ENCODE results near the gene DBNDD1. TPM values are rescaled to one million over a fixed set of nuclear protein-coding genes. Genes with fewer than 3 reads are reported as not detected.

Gene DBNDD1
- total and polyA plus RNA-seq, 2 donors (not counting 1 experiment from before 2014, with no cell fraction given) = 3.1 to 72.1 TPM

GRCh38 chr16:90047714-90048346 lies 28.6 kb upstream of the DBNDD1 start:
- WGBS (ENCODE audit: insufficient coverage) = 75% methylated on average over 14 of the region's 59 CpGs
- no peak for TF ChIP-seq EZH2 (IDR thresholded peaks at IDR 0.05; ENCODE audit: borderline replicate concordance, insufficient read depth, low read depth, low read length, poor library complexity, severe bottlenecking)
- TF ChIP-seq, protein P1, sequence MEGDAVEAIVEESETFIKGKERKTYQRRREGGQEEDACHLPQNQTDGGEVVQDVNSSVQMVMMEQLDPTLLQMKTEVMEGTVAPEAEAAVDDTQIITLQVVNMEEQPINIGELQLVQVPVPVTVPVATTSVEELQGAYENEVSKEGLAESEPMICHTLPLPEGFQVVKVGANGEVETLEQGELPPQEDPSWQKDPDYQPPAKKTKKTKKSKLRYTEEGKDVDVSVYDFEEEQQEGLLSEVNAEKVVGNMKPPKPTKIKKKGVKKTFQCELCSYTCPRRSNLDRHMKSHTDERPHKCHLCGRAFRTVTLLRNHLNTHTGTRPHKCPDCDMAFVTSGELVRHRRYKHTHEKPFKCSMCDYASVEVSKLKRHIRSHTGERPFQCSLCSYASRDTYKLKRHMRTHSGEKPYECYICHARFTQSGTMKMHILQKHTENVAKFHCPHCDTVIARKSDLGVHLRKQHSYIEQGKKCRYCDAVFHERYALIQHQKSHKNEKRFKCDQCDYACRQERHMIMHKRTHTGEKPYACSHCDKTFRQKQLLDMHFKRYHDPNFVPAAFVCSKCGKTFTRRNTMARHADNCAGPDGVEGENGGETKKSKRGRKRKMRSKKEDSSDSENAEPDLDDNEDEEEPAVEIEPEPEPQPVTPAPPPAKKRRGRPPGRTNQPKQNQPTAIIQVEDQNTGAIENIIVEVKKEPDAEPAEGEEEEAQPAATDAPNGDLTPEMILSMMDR (IDR thresholded peaks at IDR 0.05) = no peak
- no peaks in the 10 kb centered on the region for H3K79me2 ChIP-seq (ENCODE audit: control insufficient read depth, insufficient read depth, low read length)
- H4K20me1 ChIP-seq (ENCODE audit: control insufficient read depth, insufficient read depth, low read length, poor library complexity, severe bottlenecking) = no peaks in the 10 kb centered on the region
- H3K27me3 Mint-ChIP-seq = peaks cover 18% of the 10 kb centered on the region
- H3K4me3 ChIP-seq (ENCODE audit: control extremely low read depth in 1 of 5, extremely low read depth in 1 of 5, insufficient read depth in 1 of 5, low read depth in 2 of 5, low read length in 4 of 5) = peak overlapping the region in 2 of 5 experiments; percentile 36 to 40
- ChIA-PET POLR2A (no interaction called here), CTCF (no interaction called here)
- peaks cover 0 to 28% (median 13%) of the 10 kb centered on the region in 4 experiments for H3K27me3 ChIP-seq (replicated peaks in 1 of 4; ENCODE audit: control extremely low read depth in 1 of 4, control insufficient read depth in 3 of 4, insufficient read depth in 4 of 4, low read length in 3 of 4)
- H3K9me3 ChIP-seq (ENCODE audit: control extremely low read depth in 1 of 3, control insufficient read depth in 2 of 3, insufficient read depth in 1 of 3, low read length in 2 of 3) = peaks cover 0 to 14% (median 0%) of the 10 kb centered on the region in 3 donors
- peak overlapping the region; percentile 54 for H2AFZ ChIP-seq (ENCODE audit: insufficient read depth, low read depth, low read length, poor library complexity, severe bottlenecking)
- peak overlapping the region; percentile 44 for H3K4me3 Mint-ChIP-seq
- DNase-seq = no peak
- H3K9ac ChIP-seq (ENCODE audit: low read length) = peak overlapping the region; percentile 48
- H3K4me1 ChIP-seq (ENCODE audit: control insufficient read depth in 2 of 2, insufficient read depth in 2 of 2, low read length in 2 of 2) = peaks cover 13 to 15% of the 10 kb centered on the region in 2 donors
- intact Hi-C loops (cut with micrococcal nuclease) = no loop called here
- H3K27ac Mint-ChIP-seq = no peak overlapping the region
- H3K9me3 Mint-ChIP-seq (ENCODE audit: insufficient read depth) = no peaks in the 10 kb centered on the region
- H3K27ac ChIP-seq (ENCODE audit: low read length in 2 of 2) = no peak overlapping the region
- no peaks in the 10 kb centered on the region for H3K36me3 ChIP-seq (replicated peaks in 1 of 2; ENCODE audit: control extremely low read depth in 1 of 2, control insufficient read depth in 1 of 2, extremely low read depth in 1 of 2, insufficient read depth in 2 of 2, low read length in 1 of 2)
- no peak for ATAC-seq (ENCODE audit: low read depth)
- peak overlapping the region; percentile 81 for H3K4me2 ChIP-seq (replicated peaks; ENCODE audit: low read depth, low read length, poor library complexity, severe bottlenecking)
- H3K4me1 Mint-ChIP-seq = peaks cover 7% of the 10 kb centered on the region

GRCh38 chr16:90046971-90047713 lies 27.9 kb upstream of the DBNDD1 start:
- TF ChIP-seq, protein P1 (IDR thresholded peaks at IDR 0.05) = no peak
- TF ChIP-seq EZH2 (IDR thresholded peaks at IDR 0.05; ENCODE audit: borderline replicate concordance, insufficient read depth, low read depth, low read length, poor library complexity, severe bottlenecking) = no peak

More at GRCh38 chr16:90046971-90047713, 27.9 kb upstream of the DBNDD1 start:
- peak overlapping the region; percentile 48 for H3K9ac ChIP-seq (ENCODE audit: low read length)
- H2AFZ ChIP-seq (ENCODE audit: insufficient read depth, low read depth, low read length, poor library complexity, severe bottlenecking) = peak overlapping the region; percentile 54
- H3K27me3 ChIP-seq (replicated peaks in 1 of 4; ENCODE audit: control extremely low read depth in 1 of 4, control insufficient read depth in 3 of 4, insufficient read depth in 4 of 4, low read length in 3 of 4) = peaks cover 0 to 28% (median 13%) of the 10 kb centered on the region in 4 experiments
- no peaks in the 10 kb centered on the region for H3K36me3 ChIP-seq (replicated peaks in 1 of 2; ENCODE audit: control extremely low read depth in 1 of 2, control insufficient read depth in 1 of 2, extremely low read depth in 1 of 2, insufficient read depth in 2 of 2, low read length in 1 of 2)
- no peaks in the 10 kb centered on the region for H3K9me3 Mint-ChIP-seq (ENCODE audit: insufficient read depth)
- intact Hi-C loops (cut with micrococcal nuclease) = no loop called here
- H3K27ac ChIP-seq (ENCODE audit: low read length in 2 of 2) = no peak overlapping the region
- ChIA-PET POLR2A (no interaction called here), CTCF (no interaction called here)
- peaks cover 18% of the 10 kb centered on the region for H3K27me3 Mint-ChIP-seq
- H3K4me2 ChIP-seq (replicated peaks; ENCODE audit: low read depth, low read length, poor library complexity, severe bottlenecking) = peak overlapping the region; percentile 81
- H3K4me1 Mint-ChIP-seq = peaks cover 7% of the 10 kb centered on the region
- no peak overlapping the region for H3K4me3 Mint-ChIP-seq
- ATAC-seq (ENCODE audit: low read depth) = no peak
- peaks cover 13 to 15% of the 10 kb centered on the region in 2 donors for H3K4me1 ChIP-seq (ENCODE audit: control insufficient read depth in 2 of 2, insufficient read depth in 2 of 2, low read length in 2 of 2)
- H3K4me3 ChIP-seq (ENCODE audit: control extremely low read depth in 1 of 5, extremely low read depth in 1 of 5, insufficient read depth in 1 of 5, low read depth in 2 of 5, low read length in 4 of 5) = peak overlapping the region in 3 of 5 experiments; percentile 23 to 40 (median 36)
- peaks cover 0 to 13% (median 0%) of the 10 kb centered on the region in 3 donors for H3K9me3 ChIP-seq (ENCODE audit: control extremely low read depth in 1 of 3, control insufficient read depth in 2 of 3, insufficient read depth in 1 of 3, low read length in 2 of 3)
- H4K20me1 ChIP-seq (ENCODE audit: control insufficient read depth, insufficient read depth, low read length, poor library complexity, severe bottlenecking) = no peaks in the 10 kb centered on the region
- H3K79me2 ChIP-seq (ENCODE audit: control insufficient read depth, insufficient read depth, low read length) = no peaks in the 10 kb centered on the region
- peak; percentile 34 for DNase-seq
- no peak overlapping the region for H3K27ac Mint-ChIP-seq
- 8% methylated on average over 40 of the region's 40 CpGs for WGBS (ENCODE audit: insufficient coverage)
